ENCODE measurements around the gene FAM8A1.

The FAM8A1 gene

GRCh38 chr6:17650656-17651309, 50.7 kb downstream of the FAM8A1 start:
- H3K36me3 ChIP-seq (ENCODE audit: insufficient read depth, low read length) = peaks cover 69% of the 10 kb centered on the region
- no peaks in the 10 kb centered on the region for H3K9me3 ChIP-seq (ENCODE audit: low read length)
- H2AFZ ChIP-seq (ENCODE audit: low read depth, low read length) = no peak overlapping the region
- no peaks in the 10 kb centered on the region for H3K4me1 ChIP-seq (ENCODE audit: insufficient read depth, low read length)
- no peaks in the 10 kb centered on the region for H3K27me3 ChIP-seq (ENCODE audit: insufficient read depth, low read length)
- H3K4me3 ChIP-seq (ENCODE audit: low read length) = no peak overlapping the region

- H3K4me1 ChIP-seq (ENCODE audit: insufficient read depth, low read length) = no peaks in the 10 kb centered on the region
- no peaks in the 10 kb centered on the region for H3K27me3 ChIP-seq (ENCODE audit: insufficient read depth, low read length)
- H3K9me3 ChIP-seq (ENCODE audit: low read length) = no peaks in the 10 kb centered on the region
- no peak overlapping the region for H2AFZ ChIP-seq (ENCODE audit: low read depth, low read length)
- peaks cover 62% of the 10 kb centered on the region for H3K36me3 ChIP-seq (ENCODE audit: insufficient read depth, low read length)
- H3K4me3 ChIP-seq (ENCODE audit: low read length) = no peak overlapping the region
These were observed 53.2 kb downstream of the FAM8A1 start for GRCh38 chr6:17653198-17653882.

GRCh38 chr6:17656092-17656491, 56.0 kb downstream of the FAM8A1 start:
- Histone ChIP-seq H2AFZ (ENCODE audit: low read depth, low read length) (no peak overlapping the region), H3K9me3 (ENCODE audit: low read length) (no peaks in the 10 kb centered on the region), H3K4me3 (ENCODE audit: low read length) (no peak overlapping the region), H3K4me1 (ENCODE audit: insufficient read depth, low read length) (no peaks in the 10 kb centered on the region), H3K36me3 (ENCODE audit: insufficient read depth, low read length) (peaks cover 65% of the 10 kb centered on the region), H3K27me3 (ENCODE audit: insufficient read depth, low read length) (no peaks in the 10 kb centered on the region)

GRCh38 chr6:17656644-17657043, 56.5 kb downstream of the FAM8A1 start:
- Histone ChIP-seq H3K4me1 (ENCODE audit: insufficient read depth, low read length) (no peaks in the 10 kb centered on the region), H3K9me3 (ENCODE audit: low read length) (no peaks in the 10 kb centered on the region), H3K27me3 (ENCODE audit: insufficient read depth, low read length) (no peaks in the 10 kb centered on the region), H2AFZ (ENCODE audit: low read depth, low read length) (no peak overlapping the region), H3K4me3 (ENCODE audit: low read length) (no peak overlapping the region), H3K36me3 (ENCODE audit: insufficient read depth, low read length) (peaks cover 66% of the 10 kb centered on the region)
